Superior temporal gyrus (tissue), 1 donor: ENCODE results near the gene MACROD1.

Experiments
- DNase-seq: peaks from one replicate; pipeline ENCODE4 v3.0.0-alpha.2; 2016; ENCODE audit errors: extremely low spot score

Gene MACROD1, protein sequence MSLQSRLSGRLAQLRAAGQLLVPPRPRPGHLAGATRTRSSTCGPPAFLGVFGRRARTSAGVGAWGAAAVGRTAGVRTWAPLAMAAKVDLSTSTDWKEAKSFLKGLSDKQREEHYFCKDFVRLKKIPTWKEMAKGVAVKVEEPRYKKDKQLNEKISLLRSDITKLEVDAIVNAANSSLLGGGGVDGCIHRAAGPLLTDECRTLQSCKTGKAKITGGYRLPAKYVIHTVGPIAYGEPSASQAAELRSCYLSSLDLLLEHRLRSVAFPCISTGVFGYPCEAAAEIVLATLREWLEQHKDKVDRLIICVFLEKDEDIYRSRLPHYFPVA

DNA sequence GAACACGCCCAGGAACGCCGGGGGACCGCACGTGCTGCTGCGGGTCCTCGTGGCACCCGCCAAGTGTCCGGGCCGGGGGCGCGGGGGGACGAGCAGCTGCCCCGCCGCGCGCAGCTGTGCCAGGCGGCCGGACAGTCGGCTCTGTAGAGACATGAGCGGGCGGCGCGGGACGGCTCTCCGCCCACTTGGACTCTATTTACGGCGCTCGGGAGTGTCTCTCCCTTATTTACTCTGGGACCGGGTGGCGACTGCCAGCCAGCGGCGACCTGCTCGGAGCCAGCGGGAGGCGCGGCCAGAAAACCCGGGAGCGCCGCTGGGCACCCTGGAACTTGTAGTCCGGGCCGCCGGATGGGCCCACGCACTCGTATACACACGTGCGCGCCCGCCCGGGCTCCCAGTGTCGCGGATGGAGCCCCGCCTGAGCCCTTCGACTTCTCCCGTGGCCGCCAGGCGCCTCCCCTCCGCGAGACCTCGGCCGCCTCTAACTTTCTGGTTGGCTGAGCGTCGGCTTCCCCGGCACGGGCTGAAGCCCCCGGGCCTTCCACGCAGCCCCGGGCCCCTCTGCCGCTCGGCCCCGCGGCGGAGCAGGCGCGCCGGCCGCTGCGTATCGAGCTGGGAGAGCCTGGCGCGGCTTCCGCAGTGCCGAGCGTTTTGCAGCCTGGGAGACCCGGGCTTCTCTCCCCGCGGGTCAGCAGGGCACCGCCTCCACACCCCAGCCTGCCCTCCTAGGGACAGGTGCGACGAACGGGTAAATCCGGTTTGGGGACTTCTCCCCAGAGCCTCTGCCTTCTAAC, at the start of gene MACROD1:
MACROD1 (minus strand) TSS at position 272 of the 794 bp plus-strand sequence; CDS start at position 153, 119 bp downstream.
- peak; percentile 74 for DNase-seq

DNA sequence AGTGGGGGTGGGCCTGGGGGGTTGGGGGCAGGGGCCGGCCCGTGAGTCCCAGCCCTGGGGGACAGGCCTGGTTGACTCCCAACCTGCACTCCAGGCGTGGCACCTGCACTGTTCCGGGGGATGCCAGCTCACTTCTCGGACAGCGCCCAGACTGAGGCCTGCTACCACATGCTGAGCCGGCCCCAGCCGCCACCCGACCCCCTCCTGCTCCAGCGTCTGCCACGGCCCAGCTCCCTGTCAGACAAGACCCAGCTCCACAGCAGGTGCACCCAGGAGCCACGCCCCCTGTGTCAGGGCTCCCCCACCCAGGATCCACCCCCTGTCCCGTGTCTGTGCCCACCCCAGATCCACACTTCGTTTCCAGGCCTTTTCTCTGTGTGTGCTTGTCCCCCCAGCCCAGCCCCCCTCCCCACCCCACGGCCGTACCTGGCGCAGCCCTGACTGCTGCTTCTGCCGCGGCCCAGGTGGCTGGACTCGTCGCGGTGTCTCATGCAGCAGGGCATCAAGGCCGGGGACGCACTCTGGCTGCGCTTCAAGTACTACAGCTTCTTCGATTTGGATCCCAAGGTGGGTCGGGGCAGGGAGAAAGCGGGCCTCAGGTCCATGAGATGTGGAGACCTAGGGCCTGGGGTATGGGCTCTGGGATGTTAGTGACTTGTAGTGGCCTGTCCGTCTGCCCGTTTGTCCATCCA, 45.4 kb upstream of the MACROD1 start:
- no peak for DNase-seq

DNA sequence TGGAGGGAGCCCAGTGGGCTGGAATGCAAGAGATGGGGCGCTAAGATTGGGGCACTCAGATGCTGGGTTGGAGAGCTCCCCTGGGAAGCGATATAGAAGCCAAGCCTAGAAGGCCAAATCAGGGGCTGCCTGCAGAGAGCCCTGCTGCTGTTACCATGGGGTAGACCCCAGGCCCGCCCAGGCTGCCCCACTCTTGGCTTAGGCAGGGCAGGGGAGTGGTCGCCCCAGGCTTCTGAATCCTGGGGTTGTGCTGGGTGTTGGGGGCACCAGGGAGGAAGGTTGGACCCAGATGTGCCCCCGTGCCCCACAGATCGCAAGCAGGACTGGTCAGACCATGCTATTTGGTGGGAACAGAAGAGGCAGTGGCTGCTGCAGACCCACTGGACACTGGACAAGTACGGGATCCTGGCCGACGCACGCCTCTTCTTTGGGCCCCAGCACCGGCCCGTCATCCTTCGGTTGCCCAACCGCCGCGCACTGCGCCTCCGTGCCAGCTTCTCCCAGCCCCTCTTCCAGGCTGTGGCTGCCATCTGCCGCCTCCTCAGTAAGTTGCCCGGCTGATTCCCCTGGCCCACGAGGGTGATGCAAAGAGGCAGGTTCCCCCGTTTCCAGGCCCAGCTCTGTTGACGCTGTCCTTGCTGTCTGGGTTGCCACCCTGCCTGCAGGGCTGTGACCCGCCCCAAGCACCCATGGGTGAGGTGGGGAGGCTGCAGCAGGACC, 44.5 kb upstream of the MACROD1 start:
- no peak for DNase-seq

DNA sequence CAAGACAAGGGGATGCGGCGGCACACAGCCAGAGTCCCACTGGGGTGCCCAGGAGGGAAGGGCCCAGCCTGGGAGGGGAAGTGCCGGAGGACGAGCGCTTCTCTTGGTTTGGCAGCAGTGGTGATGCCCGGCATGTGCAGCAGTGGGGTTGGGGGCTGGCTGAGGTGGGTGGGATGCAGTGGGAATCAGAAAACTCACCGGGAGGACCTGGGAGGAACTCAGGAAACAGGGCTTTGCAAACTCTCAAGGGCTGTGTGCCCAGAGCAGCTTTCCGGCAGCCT, 43.6 kb upstream of the MACROD1 start:
- no peak for DNase-seq

DNA sequence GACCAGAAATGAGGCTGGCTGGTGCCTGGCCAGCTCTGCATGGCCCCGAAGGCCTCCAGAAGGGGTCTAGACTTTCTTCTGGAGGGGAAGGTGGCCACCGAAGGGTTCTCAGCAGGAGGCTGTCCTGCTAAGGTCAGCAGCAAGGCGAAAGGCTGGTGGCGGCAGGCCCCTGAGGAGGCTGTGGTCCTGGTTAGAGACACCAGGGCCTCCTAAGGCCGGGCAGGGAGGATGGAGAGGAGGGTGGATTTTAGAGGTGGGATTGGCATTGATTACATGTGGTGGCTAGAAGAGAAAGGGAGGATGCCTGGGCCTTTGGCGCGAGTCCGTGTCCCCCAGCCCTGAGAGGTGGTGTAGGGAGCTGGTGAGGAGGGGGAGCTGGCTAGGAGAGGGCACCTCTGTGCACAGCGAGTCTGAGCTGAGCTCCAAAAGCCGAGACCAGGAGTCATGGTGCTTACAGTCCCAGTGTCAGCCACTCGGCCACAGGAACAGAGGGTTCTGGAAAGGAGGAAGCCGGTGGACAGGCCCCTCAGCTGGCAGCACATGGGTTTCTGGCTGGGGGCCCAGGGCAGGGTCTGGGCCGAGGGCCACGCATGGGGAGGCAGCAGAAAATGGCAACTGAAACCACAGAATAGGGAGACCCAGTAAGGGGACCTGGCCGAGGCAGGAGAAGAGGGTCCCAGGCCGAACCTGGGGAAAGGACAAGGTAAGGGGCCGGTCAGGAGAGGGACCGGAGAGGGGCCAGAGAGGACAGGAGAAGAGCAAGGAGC, 43.1 kb upstream of the MACROD1 start:
- no peak for DNase-seq

DNA sequence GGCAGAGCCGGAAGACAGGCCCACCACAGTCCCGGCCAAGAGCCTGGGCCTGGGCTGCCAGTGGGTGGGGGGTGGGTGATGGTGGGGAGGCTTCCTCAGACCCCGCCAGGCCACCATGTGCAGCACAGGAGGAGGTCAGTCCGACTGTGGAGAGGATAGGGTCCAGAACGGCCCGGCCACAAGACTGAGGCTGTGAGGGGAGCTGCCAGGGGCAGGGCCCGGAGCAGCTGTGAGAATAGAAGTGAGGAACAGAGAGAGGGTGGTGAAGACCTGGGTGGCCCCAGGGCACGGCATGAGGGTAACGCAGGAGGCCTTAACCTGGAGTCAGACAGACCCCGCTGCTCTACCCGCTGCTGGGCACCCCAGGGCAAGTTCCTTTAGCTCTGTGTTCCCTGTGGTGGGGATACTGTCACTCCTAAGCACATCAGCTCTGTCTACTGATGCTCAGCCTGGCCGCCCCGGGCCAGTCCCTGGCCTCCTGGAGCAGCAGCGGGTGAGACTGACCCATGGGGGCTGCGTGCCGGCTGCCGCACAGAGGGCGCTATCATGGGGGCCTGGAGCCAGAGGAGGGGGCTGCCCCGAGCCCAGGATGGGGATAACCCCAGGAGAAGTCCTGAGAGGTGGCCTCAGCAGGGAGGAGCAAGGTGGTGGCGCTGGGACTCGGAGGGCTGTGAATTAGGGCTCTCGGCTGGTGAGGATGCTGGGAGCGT, 42.3 kb upstream of the MACROD1 start:
- DNase-seq: no peak

DNA sequence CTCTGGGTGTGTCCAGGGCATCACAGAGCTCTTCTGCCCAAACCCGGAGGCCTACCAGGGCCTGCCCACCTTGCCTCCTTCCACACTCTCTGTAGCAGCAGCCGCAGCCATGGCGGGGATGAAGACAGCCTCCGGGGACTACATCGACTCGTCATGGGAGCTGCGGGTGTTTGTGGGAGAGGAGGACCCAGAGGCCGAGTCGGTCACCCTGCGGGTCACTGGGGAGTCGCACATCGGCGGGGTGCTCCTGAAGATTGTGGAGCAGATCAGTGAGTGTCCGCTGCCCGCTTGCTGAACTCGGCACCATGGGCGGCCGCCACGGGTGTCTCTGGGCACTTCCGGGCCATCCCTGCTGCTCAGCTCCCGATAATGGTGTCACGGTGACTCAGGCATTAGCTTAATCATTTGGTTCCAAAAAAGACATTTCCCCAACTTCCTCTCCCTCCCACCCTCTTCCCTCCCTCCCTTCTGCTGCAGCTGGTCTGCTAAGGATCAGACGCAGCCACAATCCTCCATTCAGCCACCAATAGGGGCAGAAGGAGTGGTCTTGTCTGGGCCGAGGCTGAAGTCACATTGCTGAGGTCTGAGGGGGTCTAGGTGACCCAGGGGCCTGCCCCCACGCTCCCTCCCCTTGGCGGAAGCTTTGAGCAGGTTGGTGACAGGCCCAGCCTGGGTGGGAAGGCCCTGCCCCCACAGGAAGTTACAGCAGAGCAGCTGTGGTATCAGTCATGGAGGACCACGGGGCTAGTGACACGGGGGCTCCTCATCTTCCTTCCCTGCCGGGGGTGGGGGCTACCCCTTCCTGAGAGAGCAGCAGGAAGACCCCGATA, 41.6 kb upstream of the MACROD1 start:
- no peak for DNase-seq

DNA sequence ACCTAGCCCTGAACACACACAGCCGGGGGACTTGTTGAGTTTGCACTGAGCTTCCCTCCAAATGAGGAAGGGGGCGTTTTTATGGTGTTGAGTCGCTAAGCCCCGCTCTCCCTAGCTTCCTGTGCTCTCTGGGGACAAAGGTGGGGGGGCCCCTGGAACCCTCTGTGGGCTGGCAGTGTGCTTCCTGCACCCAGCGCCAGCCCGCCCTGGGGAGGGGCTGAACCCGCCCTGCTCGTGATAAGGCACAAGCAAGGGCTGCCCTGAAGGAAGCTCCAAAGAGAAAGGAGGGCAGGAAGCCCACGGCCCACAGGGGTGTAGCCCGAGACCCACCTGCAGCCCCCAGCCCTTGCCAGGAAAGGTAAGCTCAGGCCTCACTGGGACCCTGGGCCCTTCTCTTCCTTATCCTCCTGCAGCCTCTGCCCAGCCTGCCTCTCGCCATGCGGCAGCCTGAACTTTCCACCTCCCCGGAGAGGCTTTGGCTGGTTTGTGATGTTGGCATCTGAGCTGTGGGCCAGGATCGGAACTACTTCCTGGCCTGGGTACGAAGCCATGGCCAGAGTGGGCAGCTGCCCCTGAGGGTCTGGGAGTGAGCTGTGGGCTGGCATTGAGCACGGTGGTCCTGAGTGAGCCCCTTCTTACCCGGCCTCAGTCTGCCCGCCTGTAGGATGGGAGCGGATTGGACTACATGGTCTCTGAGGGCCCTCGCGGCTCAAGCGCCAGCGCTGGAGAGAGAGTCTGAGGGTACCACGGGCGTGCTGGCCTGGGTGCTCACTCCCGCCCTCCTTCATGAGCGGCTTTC, 40.7 kb upstream of the MACROD1 start, which contains the start of gene FERMT3:
FERMT3 (plus strand) TSS at position 265 of the 799 bp plus-strand sequence. CDS start 644 bp downstream, outside the sequence.
- no peak for DNase-seq

DNA sequence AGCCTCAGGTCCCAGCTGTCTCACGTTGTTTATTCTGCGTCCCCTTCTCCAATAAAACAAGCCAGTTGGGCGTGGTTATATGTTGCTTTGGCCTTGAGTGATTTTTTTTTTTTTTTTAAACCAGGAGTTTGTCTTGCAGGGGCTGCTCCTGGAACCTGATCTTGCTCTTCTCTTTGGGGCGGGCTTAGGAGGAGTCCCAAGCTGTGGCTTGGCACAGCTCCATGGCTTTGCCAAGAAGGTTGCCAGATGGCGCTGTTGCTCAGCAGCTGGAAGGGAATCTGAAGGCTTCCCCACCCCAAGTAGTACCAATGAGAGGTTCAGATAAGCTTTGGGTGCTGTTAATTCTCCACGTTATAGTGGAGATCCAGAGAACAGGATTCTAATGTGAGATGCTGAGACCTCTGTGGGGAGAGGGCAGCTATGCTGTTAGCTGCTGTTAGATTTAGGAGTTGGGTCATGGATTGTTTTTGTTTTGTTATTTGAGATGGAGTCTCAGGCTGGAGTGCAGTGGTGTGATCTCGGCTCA, 38.6 kb upstream of the MACROD1 start:
- DNase-seq: peak; percentile 95

DNA sequence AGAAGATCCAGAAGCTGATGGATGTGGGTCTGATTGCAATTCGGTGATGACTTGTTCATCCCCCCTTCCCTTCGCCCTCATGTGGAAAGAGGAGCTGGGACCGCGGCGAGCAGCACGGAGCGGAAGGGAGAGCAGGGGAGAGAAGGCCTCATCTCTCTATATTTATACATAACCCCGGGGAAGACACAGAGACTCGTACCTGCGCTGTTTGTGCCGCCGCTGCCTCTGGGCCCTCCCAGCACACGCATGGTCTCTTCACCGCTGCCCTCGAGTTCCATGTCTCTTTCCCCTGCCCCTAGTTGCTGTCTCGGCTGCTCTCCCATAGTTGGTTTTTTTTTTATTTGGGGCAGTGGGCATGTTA, 38.1 kb upstream of the MACROD1 start:
- DNase-seq: no peak

DNA sequence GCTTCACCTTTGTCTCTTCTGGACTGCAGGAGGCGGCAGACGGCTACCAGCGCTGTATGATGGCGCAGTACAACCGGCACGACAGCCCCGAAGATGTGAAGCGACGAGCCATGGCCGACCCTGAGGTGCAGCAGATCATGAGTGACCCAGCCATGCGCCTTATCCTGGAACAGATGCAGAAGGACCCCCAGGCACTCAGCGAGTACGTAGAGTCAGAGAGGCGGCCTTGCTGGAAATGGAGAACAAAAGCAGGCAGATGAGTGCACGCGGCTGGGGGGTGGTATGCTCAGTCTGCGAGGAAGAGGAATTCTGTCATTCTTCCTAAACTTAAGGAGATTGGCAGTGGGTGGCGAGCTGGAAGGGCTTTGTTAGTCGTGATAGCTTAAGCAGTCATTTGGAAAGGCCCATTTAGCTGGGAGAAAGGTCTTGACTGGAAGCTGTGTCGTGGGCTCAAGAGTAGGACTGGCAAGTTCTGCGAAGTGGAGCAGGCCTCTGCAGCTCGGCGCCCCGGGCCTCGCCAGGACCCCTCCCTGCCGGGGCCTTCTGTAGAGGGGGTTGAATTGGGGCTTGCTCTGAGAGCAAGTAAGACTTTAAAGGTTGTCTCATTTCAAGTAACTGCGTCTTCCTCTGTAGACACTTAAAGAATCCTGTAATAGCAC, 37.6 kb upstream of the MACROD1 start:
- no peak for DNase-seq

DNA sequence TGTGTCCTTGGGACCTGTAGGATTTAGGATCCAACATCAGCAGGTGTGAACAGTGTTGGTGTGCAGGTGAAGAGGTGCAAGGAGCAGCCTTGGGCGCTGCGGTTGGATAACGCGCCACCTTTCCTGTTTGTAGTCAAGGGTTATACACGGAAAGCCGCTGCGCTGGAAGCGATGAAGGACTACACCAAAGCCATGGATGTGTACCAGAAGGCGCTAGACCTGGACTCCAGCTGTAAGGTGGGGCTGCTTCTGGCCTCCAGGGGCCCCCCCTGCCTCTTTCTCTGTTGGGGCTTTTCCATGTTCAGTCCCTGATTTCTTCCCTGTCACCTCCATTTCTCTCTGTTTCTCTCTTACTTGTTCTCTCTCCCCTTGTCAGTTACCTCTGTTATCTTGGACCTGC, 37.1 kb upstream of the MACROD1 start:
- DNase-seq: no peak

DNA sequence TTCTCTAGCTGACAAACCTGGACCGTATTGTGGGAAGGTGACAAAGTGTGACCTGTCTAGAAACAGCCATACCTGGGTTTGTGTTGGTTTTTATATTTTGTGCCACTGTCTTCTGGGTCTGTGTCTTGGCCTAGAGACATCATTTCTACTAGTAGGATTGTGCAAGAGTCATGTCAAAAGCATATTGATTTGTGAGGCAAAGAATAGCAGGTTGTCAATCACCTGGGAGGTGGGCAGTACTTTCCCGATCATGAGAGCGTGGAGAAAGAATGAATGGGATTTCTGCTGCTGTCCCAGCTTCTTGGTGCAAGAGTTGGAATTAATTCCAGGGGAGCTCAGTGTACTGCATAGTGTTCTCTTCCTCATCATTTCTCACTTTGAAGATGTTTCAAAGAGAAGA, 35.6 kb upstream of the MACROD1 start:
- DNase-seq: no peak

DNA sequence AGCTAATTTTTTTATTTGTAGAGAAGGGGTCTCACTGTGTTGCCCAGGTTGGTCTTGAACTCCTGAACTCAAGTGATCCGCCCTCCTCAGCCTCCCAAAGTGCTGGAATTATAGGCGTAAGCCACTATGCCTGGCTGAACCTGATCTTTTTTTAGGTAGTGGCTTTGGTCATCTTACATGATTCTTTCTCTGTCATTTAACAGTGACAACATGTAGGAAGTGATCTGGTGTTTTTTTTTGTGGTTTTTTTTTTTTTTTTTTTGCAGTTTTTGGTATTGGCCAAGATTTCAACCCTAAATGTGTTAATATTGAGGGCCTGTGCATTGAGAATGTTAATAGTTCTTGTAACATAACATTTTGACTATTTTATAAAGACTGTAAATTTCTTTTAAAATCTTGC, 32.6 kb upstream of the MACROD1 start:
- no peak for DNase-seq

DNA sequence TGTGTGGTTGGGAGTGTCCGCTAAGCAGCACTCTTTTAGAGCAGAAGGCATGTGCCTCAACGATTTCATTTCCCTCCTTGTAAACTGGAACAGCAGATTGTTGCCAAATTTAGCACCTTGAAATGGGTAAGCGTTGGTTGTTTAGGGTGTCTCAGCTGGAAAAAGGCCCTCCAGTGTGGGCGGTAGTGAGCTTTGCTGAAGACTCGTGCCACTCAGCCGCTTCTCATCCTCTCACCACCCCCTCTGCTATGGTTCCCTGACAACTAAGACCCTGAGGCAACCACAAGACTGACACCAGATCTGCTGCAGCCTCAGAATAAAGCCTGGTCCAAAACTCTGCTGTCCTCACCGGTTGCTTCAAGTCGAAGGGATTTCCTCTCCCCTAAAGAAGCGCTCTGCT, 30.7 kb upstream of the MACROD1 start:
- peak; percentile 50 for DNase-seq

DNA sequence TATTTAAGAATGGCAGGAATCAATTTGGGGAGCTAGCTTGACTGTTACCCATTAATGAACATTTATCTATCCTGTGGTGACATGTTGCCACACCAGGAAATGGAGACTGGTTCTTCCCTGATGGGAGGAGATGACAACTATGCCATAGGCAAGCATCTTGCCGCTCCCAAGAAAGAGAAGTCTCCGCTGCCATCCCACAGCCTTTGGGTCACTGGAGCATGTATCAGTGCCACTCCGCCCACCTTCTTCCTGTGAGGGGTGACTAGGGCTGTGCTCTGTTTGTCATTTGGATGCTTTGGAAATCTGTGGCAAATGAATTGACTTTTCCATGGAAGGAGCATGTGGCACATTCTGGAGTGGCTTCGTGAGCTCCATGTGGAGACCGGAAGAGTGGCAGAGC, 26.5 kb upstream of the MACROD1 start:
- no peak for DNase-seq

DNA sequence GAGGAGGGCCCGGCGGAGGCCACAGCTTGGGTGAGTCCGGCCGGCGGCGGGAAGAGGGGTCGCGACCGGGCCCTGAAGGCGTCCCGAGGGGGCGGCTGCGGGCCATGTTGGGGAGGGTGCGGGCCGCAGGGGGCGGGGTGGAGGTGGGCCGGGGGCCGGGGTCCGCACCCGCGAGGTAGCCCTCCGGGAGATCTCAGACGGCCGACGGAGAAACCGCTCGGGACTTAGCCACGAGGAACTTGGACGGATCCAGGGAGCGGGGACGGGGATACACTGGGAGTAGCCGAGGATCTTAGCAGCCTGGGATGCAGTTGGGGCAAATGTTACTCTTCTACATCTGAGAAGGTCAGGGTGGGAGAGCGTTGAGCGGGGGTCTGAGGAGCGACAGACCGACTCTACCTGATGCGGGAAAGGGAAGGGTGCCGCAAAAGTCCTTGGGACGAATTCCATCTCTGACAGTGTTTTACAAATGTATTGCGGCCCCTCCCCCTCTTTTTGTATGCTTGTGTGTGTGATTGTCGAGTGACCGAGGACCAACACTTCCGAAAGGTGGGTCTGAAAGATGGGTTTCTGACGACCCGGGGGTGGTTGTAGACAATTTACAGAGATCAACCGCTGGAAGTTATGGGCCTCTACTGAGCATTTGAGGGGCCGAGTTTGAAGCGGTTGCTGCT, 20.7 kb upstream of the MACROD1 start:
- peak; percentile 34 for DNase-seq
